ENCODE measurements around the gene KLC4.
"Not testable (repeated sequence)": the region's sequence is repeated elsewhere in the genome, so short reads cannot be mapped to it uniquely, and the experiment has no call there.

KLC4 gene

GRCh38 chr6:43077333-43077809 lies 17.9 kb downstream of the KLC4 start:
- Histone ChIP-seq H3K27me3 (ENCODE audit: control insufficient read depth, insufficient read depth, low read length) (no peaks in the 10 kb centered on the region), H3K4me2 (ENCODE audit: low read length) (peak overlapping the region; percentile 92), H3K36me3 (ENCODE audit: control insufficient read depth, insufficient read depth, low read length) (no peaks in the 10 kb centered on the region), H3K4me1 (peaks cover 9% of the 10 kb centered on the region), H3K27ac (no peak overlapping the region), H2AFZ (peak overlapping the region; percentile 95), H3K79me2 (peaks cover 16% of the 10 kb centered on the region), H3K9me3 (ENCODE audit: control insufficient read depth, low read length) (no peaks in the 10 kb centered on the region), H3K4me3 (ENCODE audit: low read depth, low read length) (peak overlapping the region; percentile 72), H3K9ac (peak overlapping the region; percentile 72)
- TF ChIP-seq, protein P1, sequence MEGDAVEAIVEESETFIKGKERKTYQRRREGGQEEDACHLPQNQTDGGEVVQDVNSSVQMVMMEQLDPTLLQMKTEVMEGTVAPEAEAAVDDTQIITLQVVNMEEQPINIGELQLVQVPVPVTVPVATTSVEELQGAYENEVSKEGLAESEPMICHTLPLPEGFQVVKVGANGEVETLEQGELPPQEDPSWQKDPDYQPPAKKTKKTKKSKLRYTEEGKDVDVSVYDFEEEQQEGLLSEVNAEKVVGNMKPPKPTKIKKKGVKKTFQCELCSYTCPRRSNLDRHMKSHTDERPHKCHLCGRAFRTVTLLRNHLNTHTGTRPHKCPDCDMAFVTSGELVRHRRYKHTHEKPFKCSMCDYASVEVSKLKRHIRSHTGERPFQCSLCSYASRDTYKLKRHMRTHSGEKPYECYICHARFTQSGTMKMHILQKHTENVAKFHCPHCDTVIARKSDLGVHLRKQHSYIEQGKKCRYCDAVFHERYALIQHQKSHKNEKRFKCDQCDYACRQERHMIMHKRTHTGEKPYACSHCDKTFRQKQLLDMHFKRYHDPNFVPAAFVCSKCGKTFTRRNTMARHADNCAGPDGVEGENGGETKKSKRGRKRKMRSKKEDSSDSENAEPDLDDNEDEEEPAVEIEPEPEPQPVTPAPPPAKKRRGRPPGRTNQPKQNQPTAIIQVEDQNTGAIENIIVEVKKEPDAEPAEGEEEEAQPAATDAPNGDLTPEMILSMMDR (IDR thresholded peaks at IDR 0.05): no peak

DNA sequence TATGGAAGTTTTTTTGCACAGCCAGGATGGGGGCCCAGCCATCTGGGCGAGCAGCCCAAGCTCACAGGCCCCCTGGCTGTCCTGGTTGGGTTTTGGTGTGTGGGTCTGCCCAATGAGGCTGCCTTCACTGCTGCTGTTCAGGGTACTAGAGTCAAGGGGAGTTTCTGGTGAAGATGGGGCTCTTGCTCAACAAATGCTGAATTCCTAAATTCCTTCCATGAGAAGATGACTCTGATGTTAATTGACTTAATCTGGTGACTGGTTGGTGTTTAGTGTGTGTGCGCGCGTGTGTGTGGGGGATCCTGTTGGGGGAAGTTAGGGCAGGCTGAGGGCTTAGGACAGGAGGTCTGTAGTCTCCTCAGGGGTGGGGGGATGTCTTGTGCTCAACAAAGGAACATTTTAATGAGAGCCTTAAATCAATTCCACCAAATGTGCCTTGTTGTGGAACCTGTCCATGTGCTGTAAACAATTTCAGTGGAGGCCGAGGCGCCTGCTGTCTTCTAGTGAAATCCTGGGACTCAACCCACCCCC lies 18.6 kb downstream of the KLC4 start:
- H3K4me1 ChIP-seq: peaks cover 9% of the 10 kb centered on the region
- H3K9me3 ChIP-seq (ENCODE audit: control insufficient read depth, low read length): no peaks in the 10 kb centered on the region
- no peak overlapping the region for H3K4me2 ChIP-seq (ENCODE audit: low read length)
- H3K9ac ChIP-seq: no peak overlapping the region
- no peaks in the 10 kb centered on the region for H3K36me3 ChIP-seq (ENCODE audit: control insufficient read depth, insufficient read depth, low read length)
- H3K27ac ChIP-seq: no peak overlapping the region
- TF ChIP-seq, protein P1 (IDR thresholded peaks at IDR 0.05): no peak
- H3K79me2 ChIP-seq: peaks cover 16% of the 10 kb centered on the region
- no peaks in the 10 kb centered on the region for H3K27me3 ChIP-seq (ENCODE audit: control insufficient read depth, insufficient read depth, low read length)
- no peak overlapping the region for H3K4me3 ChIP-seq (ENCODE audit: low read depth, low read length)
- no peak overlapping the region for H2AFZ ChIP-seq

GRCh38 chr6:43078691-43079090 lies 19.3 kb downstream of the KLC4 start:
- Histone ChIP-seq H3K4me3 (ENCODE audit: low read depth, low read length) (no peak overlapping the region), H3K4me1 (peaks cover 9% of the 10 kb centered on the region), H2AFZ (no peak overlapping the region), H3K36me3 (ENCODE audit: control insufficient read depth, insufficient read depth, low read length) (no peaks in the 10 kb centered on the region), H3K79me2 (peaks cover 16% of the 10 kb centered on the region), H3K4me2 (ENCODE audit: low read length) (no peak overlapping the region), H3K9me3 (ENCODE audit: control insufficient read depth, low read length) (no peaks in the 10 kb centered on the region), H3K27me3 (ENCODE audit: control insufficient read depth, insufficient read depth, low read length) (no peaks in the 10 kb centered on the region), H3K9ac (no peak overlapping the region), H3K27ac (no peak overlapping the region)
- TF ChIP-seq, protein P1 (IDR thresholded peaks at IDR 0.05): no peak

GRCh38 chr6:43081043-43081442 lies 21.6 kb downstream of the KLC4 start:
- Histone ChIP-seq H3K27me3 (ENCODE audit: control insufficient read depth, insufficient read depth, low read length) (no peaks in the 10 kb centered on the region), H3K4me1 (peaks cover 5% of the 10 kb centered on the region), H3K36me3 (ENCODE audit: control insufficient read depth, insufficient read depth, low read length) (no peaks in the 10 kb centered on the region), H3K9ac (no peak overlapping the region), H3K9me3 (ENCODE audit: control insufficient read depth, low read length) (no peaks in the 10 kb centered on the region), H3K27ac (no peak overlapping the region), H3K4me2 (ENCODE audit: low read length) (no peak overlapping the region), H2AFZ (no peak overlapping the region), H3K4me3 (ENCODE audit: low read depth, low read length) (no peak overlapping the region), H3K79me2 (peaks cover 16% of the 10 kb centered on the region)
- TF ChIP-seq, protein P1 (IDR thresholded peaks at IDR 0.05): no peak

GRCh38 chr6:43081922-43082321 lies 22.5 kb downstream of the KLC4 start:
- H2AFZ ChIP-seq; H3K9ac ChIP-seq; H3K79me2 ChIP-seq; H3K36me3 ChIP-seq (ENCODE audit: control insufficient read depth, insufficient read depth, low read length); H3K4me2 ChIP-seq (ENCODE audit: low read length); H3K4me1 ChIP-seq; H3K9me3 ChIP-seq (ENCODE audit: control insufficient read depth, low read length); H3K27ac ChIP-seq; H3K27me3 ChIP-seq (ENCODE audit: control insufficient read depth, insufficient read depth, low read length); H3K4me3 ChIP-seq (ENCODE audit: low read depth, low read length): not testable (repeated sequence)
